SU-DHL-6 (cell line): ENCODE data around the gene AGFG2.
"Not testable (repeated sequence)": the region's sequence is repeated elsewhere in the genome, so short reads cannot be mapped to it uniquely, and the experiment has no call there.

ENCODE experiments used
- H2AFZ ChIP-seq: fragments of 200-600 bp; sonication (generic); 2 replicates; pipeline ENCODE4 v1.6.1; 2014; ENCODE audit warnings: low read depth, mild to moderate bottlenecking, moderate library complexity, mixed read lengths, antibody characterized with exemption, low read length; ENCODE audit not compliant: severe bottlenecking
- H3F3A ChIP-seq: fragments of 200-600 bp; shearing (Covaris generic); 2 replicates; pipeline ENCODE4 v1.6.0; 2016; ENCODE audit warnings: antibody characterized with exemption, mild to moderate bottlenecking; ENCODE audit not compliant: insufficient read depth
- H3K27ac ChIP-seq: fragments of 200-600 bp; sonication (generic); 2 replicates; pipeline ENCODE4 v1.5.1; 2016; ENCODE audit warnings: low read depth, mild to moderate bottlenecking, low read length, moderate library complexity, mixed read lengths
- H3K27me3 ChIP-seq: fragments of 200-600 bp; sonication (generic), shearing (Covaris generic); 2 replicates; pipeline ENCODE4 v1.6.0; 2014; ENCODE audit warnings: mild to moderate bottlenecking, low read length
- H3K36me3 ChIP-seq: fragments of 200-600 bp; sonication (generic); 2 replicates; pipeline ENCODE4 v1.6.1; 2014; ENCODE audit warnings: mild to moderate bottlenecking, low read length, mixed read lengths
- H3K4me2 ChIP-seq: fragments of 300-600, 200-600 bp; shearing (Covaris generic), sonication (generic); 2 replicates; pipeline ENCODE4 v1.6.0; 2014; ENCODE audit warnings: low read length, low read depth, mild to moderate bottlenecking; ENCODE audit not compliant: poor library complexity, severe bottlenecking
- H3K4me3 ChIP-seq: fragments of 200-600 bp; sonication (generic); 2 replicates; pipeline ENCODE4 v1.5.1; 2014; ENCODE audit warnings: antibody characterized with exemption, low read length, mild to moderate bottlenecking, mixed read lengths; ENCODE audit not compliant: insufficient read depth, poor library complexity, severe bottlenecking
- H3K79me2 ChIP-seq: fragments of 200-600 bp; sonication (generic); 2 replicates; pipeline ENCODE4 v1.6.1; 2014; ENCODE audit warnings: mild to moderate bottlenecking, low read length, moderate library complexity; ENCODE audit not compliant: insufficient read depth
- H3K9ac ChIP-seq: fragments of 200-600 bp; sonication (generic); 2 replicates; pipeline ENCODE4 v1.7.0; 2014; ENCODE audit warnings: mild to moderate bottlenecking, low read length
- H3K9me2 ChIP-seq: fragments of 200-600 bp; sonication (generic); replicated peaks from 2 replicates; pipeline ENCODE4 v1.6.1; 2014; ENCODE audit warnings: low read length; ENCODE audit not compliant: insufficient read depth
- H3K9me3 ChIP-seq: fragments of 200-600 bp; sonication (generic); 2 replicates; pipeline ENCODE4 v1.6.1; 2014; ENCODE audit warnings: low read length, mixed read lengths; ENCODE audit not compliant: insufficient read depth
- H4K20me1 ChIP-seq: fragments of 200-600 bp; sonication (generic); 2 replicates; pipeline ENCODE4 v1.6.1; 2014; ENCODE audit warnings: low read depth, mild to moderate bottlenecking, antibody characterized with exemption, low read length, moderate library complexity, mixed read lengths
- CTCF ChIP-seq: fragments of 200-600 bp; sonication (generic); IDR thresholded peaks from one replicate; pipeline ENCODE4 v1.5.1; 2017; ENCODE audit warnings: antibody characterized with exemption, mild to moderate bottlenecking, low read length, moderate library complexity; ENCODE audit not compliant: insufficient read depth, poor library complexity, severe bottlenecking
- EZH2phosphoT487 ChIP-seq: fragments of 200-600 bp; sonication (generic), shearing (Covaris generic); conservative IDR thresholded peaks from 2 replicates; pipeline ENCODE4 v1.6.1; 2018; ENCODE audit warnings: mild to moderate bottlenecking, antibody characterized with exemption, low read length, moderate library complexity, mixed read lengths

Gene AGFG2

GRCh38 chr7:100496509-100496908 lies 42.5 kb upstream of the AGFG2 start:
- Histone ChIP-seq H4K20me1 (no peaks in the 10 kb centered on the region), H3K4me2 (no peak overlapping the region), H3K9me3 (no peaks in the 10 kb centered on the region), H3K4me3 (no peak overlapping the region), H3F3A (no peaks in the 10 kb centered on the region), H3K27ac (no peak overlapping the region), H3K36me3 (no peaks in the 10 kb centered on the region), H3K79me2 (no peaks in the 10 kb centered on the region), H3K9ac (no peak overlapping the region), H3K27me3 (no peaks in the 10 kb centered on the region), H2AFZ (no peak overlapping the region), H3K9me2 (no peaks in the 10 kb centered on the region)
- TF ChIP-seq EZH2phosphoT487 (no peak), CTCF (no peak)

GRCh38 chr7:100500743-100501142 lies 38.3 kb upstream of the AGFG2 start:
- not testable (repeated sequence) for H3K27me3 ChIP-seq, H3K9ac ChIP-seq, H2AFZ ChIP-seq, H3K4me2 ChIP-seq, H3K79me2 ChIP-seq, H3K27ac ChIP-seq, H4K20me1 ChIP-seq, H3K9me2 ChIP-seq, H3K9me3 ChIP-seq, H3F3A ChIP-seq, H3K4me3 ChIP-seq, H3K36me3 ChIP-seq

DNA sequence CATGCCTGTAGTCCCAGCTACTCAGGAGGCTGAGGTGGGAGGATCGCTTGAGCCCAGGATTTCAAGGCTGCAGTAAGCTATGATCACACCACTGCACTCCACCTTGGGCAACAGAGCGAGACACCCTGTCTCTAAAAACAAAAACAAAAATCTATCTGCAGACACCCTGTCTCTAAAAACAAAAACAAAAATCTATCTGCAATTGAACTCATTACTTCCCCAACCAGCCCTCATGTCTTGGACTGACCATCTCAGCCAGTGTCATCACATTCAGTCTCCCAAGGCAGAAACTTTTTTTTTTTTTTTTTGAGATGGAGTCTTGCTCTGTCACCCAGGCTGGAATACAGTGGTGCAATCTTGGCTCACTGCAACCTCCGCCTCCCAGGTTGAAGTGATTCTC lies 35.0 kb upstream of the AGFG2 start:
- H3K4me2 ChIP-seq, H2AFZ ChIP-seq, H4K20me1 ChIP-seq, H3K9me3 ChIP-seq, H3K36me3 ChIP-seq, H3K27ac ChIP-seq, H3K4me3 ChIP-seq, H3K9ac ChIP-seq, H3K79me2 ChIP-seq, H3K9me2 ChIP-seq, H3F3A ChIP-seq, H3K27me3 ChIP-seq: not testable (repeated sequence)

DNA sequence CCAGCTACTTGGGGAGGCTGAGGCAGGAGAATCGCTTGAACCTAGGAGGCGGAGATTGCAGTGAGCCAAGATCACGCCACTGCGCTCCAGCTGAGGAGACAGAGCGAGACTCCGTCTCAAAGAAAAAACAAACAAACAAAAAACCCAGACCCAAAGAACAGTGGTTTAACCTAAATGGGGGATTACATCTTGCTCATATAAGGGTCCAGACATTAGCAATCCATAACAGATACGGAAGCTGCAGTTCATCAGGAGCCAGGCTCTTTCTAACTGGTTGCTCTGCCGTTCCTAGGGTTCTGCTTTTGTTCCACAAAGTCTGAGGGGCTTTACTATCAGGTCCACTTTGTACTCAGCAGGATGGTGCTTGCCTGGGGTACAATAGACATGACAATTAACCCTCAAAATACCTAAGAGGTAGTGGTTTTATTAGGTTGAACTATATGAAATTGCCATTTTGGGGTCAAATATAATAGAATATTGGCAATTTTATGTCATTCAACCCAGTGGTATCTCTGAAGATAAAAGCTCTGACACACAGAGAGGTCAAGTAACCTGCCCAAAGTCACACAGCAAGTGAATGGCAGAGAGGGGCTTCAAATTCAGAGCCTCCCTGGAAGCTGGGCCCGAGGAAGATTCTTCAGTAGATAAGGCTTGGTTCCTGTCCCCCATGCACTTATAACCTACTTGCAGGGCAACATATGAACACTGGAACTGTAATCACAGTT lies 34.0 kb upstream of the AGFG2 start:
- no peak overlapping the region for H2AFZ ChIP-seq
- no peaks in the 10 kb centered on the region for H4K20me1 ChIP-seq
- H3K9ac ChIP-seq, result no peak overlapping the region
- no peak overlapping the region for H3K4me2 ChIP-seq
- H3K79me2 ChIP-seq, result no peaks in the 10 kb centered on the region
- no peaks in the 10 kb centered on the region for H3K36me3 ChIP-seq
- H3F3A ChIP-seq, result no peaks in the 10 kb centered on the region
- no peaks in the 10 kb centered on the region for H3K27me3 ChIP-seq
- TF ChIP-seq CTCF (no peak), EZH2phosphoT487 (no peak)
- no peaks in the 10 kb centered on the region for H3K9me3 ChIP-seq
- no peak overlapping the region for H3K27ac ChIP-seq
- no peaks in the 10 kb centered on the region for H3K9me2 ChIP-seq
- no peak overlapping the region for H3K4me3 ChIP-seq
